K562 (cell line): Measurements from ENCODE around the gene TM7SF3. TPM values are rescaled to one million over a fixed set of nuclear protein-coding genes. Genes with fewer than 3 reads are reported as not detected.

Experiments used
- ATAC-seq: fragments of 200-7000 bp; cut with Tn5 transposase; 3 replicates; pipeline ENCODE4 v1.9.1; 2020; ENCODE audit warnings: moderate library complexity
- BruUV-seq: library from RNA; stranded (reverse); fragments of 400-500 nt; replicated peaks from 2 replicates; lab custom pipeline; 2021; lab: Mats Ljungman, UMichigan
- CTCF ChIA-PET: fragments of 300-600 bp; formaldehyde crosslinking; extraction: SDS; loops from one replicate; lab custom pipeline; 2021; ENCODE audit warnings: low intra/inter-chr PET ratio; lab: Yijun Ruan, JAX
- POLR2A ChIA-PET: fragments of 300-600, 350-650 bp; sonication (Branson Sonifier 250); formaldehyde crosslinking; extraction: SDS; loops from one replicate; lab custom pipeline; 2021; ENCODE audit warnings: antibody characterized with exemption, inconsistent platforms; lab: Yijun Ruan, JAX
- DNase-seq, 4 experiments: peaks; one replicate each; pipeline versions ENCODE4 v3.0.0 to v3.0.0-alpha.2; 2011 to 2018; ENCODE audit warnings: low spot score in 3 of 4, mixed read lengths in 3 of 4; ENCODE audit errors: extremely low read depth in 1 of 4
- FAIRE-seq: peaks from 2 replicates; lab custom pipeline; 2011; peaks lifted over from hg19 to GRCh38; lab: Jason Lieb, UNC
- H2AFZ ChIP-seq: 2 replicates; pipeline ENCODE4 v1.6.0; 2011; ENCODE audit warnings: low read depth, low read length, control low read depth, inconsistent platforms
- H3K27ac ChIP-seq: fragments of 200-600 bp; 3 replicates; pipeline ENCODE4 v1.8.0; 2011; ENCODE audit warnings: low read depth, mild to moderate bottlenecking, control low read depth, inconsistent platforms, low read length, moderate library complexity, mixed read lengths; ENCODE audit errors: extremely low read depth
- H3K27me3 ChIP-seq, 2 experiments: fragments of 300-600 bp in 1 of 2; 2 replicates in 1 of 2; 3 replicates in 1 of 2; pipeline versions ENCODE4 v1.6.0 to v1.8.0; 2011; ENCODE audit warnings: inconsistent platforms in 2 of 2, low read length in 2 of 2, mild to moderate bottlenecking in 1 of 2, mixed read lengths in 1 of 2, moderate library complexity in 1 of 2; ENCODE audit not compliant: control insufficient read depth in 2 of 2, insufficient read depth in 2 of 2
- H3K36me3 ChIP-seq: fragments of 300-600 bp; 3 replicates; pipeline ENCODE4 v1.8.0; 2011; ENCODE audit warnings: mild to moderate bottlenecking, low read length, inconsistent platforms; ENCODE audit not compliant: control insufficient read depth, insufficient read depth
- H3K4me1 ChIP-seq, 2 experiments: fragments of 200-600 bp in 1 of 2; replicated peaks in 1 of 2; 2 replicates in 1 of 2; 3 replicates in 1 of 2; pipeline versions ENCODE4 v1.5.1 to v1.8.0; 2011; ENCODE audit warnings: inconsistent platforms in 2 of 2, low read length in 2 of 2, mild to moderate bottlenecking in 1 of 2, mixed read lengths in 1 of 2, moderate library complexity in 1 of 2; ENCODE audit not compliant: control insufficient read depth in 2 of 2, insufficient read depth in 2 of 2
- H3K4me2 ChIP-seq: 2 replicates; pipeline ENCODE4 v1.6.1; 2011; ENCODE audit warnings: low read length, control low read depth, inconsistent platforms, mixed read lengths; ENCODE audit not compliant: insufficient read depth
- H3K4me3 ChIP-seq: fragments of 200-600 bp; sonication (generic), shearing (Covaris generic); 2 replicates; pipeline ENCODE4 v1.5.1; 2016; ENCODE audit warnings: control low read depth, inconsistent platforms
- H3K79me2 ChIP-seq: fragments of 200-600 bp; 3 replicates; pipeline ENCODE4 v1.8.0; 2011; ENCODE audit warnings: low read length, inconsistent platforms; ENCODE audit not compliant: control insufficient read depth, insufficient read depth
- H3K9ac ChIP-seq, 2 experiments: 2 replicates each; pipeline versions ENCODE4 v1.6.0 to v1.6.1; 2011; ENCODE audit warnings: low read depth in 2 of 2, low read length in 2 of 2, control low read depth in 1 of 2, inconsistent platforms in 1 of 2, mild to moderate bottlenecking in 1 of 2, mixed read lengths in 1 of 2; ENCODE audit not compliant: insufficient read depth in 1 of 2
- H3K9me1 ChIP-seq: one replicate; pipeline ENCODE4 v1.6.0; 2011; ENCODE audit warnings: inconsistent platforms, mild to moderate bottlenecking, low read length, moderate library complexity; ENCODE audit not compliant: control insufficient read depth, insufficient read depth
- H3K9me3 ChIP-seq: replicated peaks from 2 replicates; pipeline ENCODE4 v1.5.1; 2011; ENCODE audit warnings: low read depth, low read length, inconsistent platforms; ENCODE audit not compliant: control insufficient read depth, insufficient read depth
- H4K20me1 ChIP-seq: replicated peaks from 2 replicates; pipeline ENCODE4 v1.6.1; 2011; ENCODE audit warnings: low read length, inconsistent platforms, mixed read lengths; ENCODE audit not compliant: control insufficient read depth, insufficient read depth
- DACH1 ChIP-seq: fragments of 450-650 bp; IDR thresholded peaks from 2 replicates; pipeline ENCODE4 v1.6.1; 2018; ENCODE audit not compliant: partially characterized antibody
- HDAC2 ChIP-seq: fragments of 450-650 bp; IDR thresholded peaks from 2 replicates; pipeline ENCODE4 v1.6.1; 2016; ENCODE audit warnings: mild to moderate bottlenecking
- NFE2L1 ChIP-seq: fragments of 450-650 bp; IDR thresholded peaks from 2 replicates; pipeline ENCODE4 v1.6.1; 2016; ENCODE audit warnings: missing genetic modification characterization, low read depth, mild to moderate bottlenecking, missing compliant biosample characterization, moderate library complexity, borderline replicate concordance
- ZNF324 ChIP-seq: fragments of 250-450 bp; sonication (Bioruptor Pico); IDR thresholded peaks from 2 replicates; pipeline ENCODE4 v1.4.0; 2020; ENCODE audit warnings: mild to moderate bottlenecking
- ZNF79 ChIP-seq: fragments of 250-450 bp; sonication (Bioruptor Pico); IDR thresholded peaks from 2 replicates; pipeline ENCODE4 v1.4.0; 2020; ENCODE audit warnings: low read depth, mild to moderate bottlenecking, moderate library complexity
- WGBS: fragments of 100-300 bp; shearing (Covaris generic); methylation state at CpG from one replicate; pipeline ENCODE4 v1.1.6; 2016; ENCODE audit warnings: low coverage, mixed read lengths; ENCODE audit not compliant: insufficient coverage; ENCODE audit errors: missing lambda C conversion rate; 5-methylcytosine and 5-hydroxymethylcytosine counted together
- in situ Hi-C: fragments of 300-500 bp; cut with MboI; formaldehyde crosslinking; loops from 4 replicates; pipeline ENCODE4 v1.15.0; 2018; ENCODE audit warnings: inconsistent platforms, mixed read lengths
- intact Hi-C: fragments of 100-400 bp; cut with micrococcal nuclease; formaldehyde crosslinking; loops from 2 replicates; pipeline ENCODE4 v1.14.2; 2022
- polyA plus RNA-seq, 8 experiments: library from polyadenylated mRNA; depleted of rRNA in 4 of 8; stranded (reverse) in 5 of 8; unstranded in 3 of 8; fragments of >200 nt; fragmentation: Nextera tagmentation in 2 of 8; fragmentation: Illumina TruSeq in 1 of 8; extraction: Ambion mirVana in 2 of 8; extraction: Trizol in 1 of 8; gene quantifications; 2 replicates each; pipeline versions ENCODE4 v1.2.1 to v1.2.3, GENCODE V29; 2011 to 2014; ENCODE audit warnings: inconsistent platforms in 1 of 8, missing spikeins in 1 of 8
- total RNA-seq, 7 experiments: library from RNA; depleted of rRNA in 6 of 7; stranded (reverse); fragments of >200 nt in 6 of 7; fragmentation: Illumina TruSeq in 2 of 7; extraction: Trizol in 2 of 7; gene quantifications; 2 replicates each; pipeline versions ENCODE4 v1.2.1 to v1.2.3, GENCODE V29; 2011 to 2021; ENCODE audit warnings: low replicate concordance in 1 of 7
- TF ChIP-seq, protein P1 (sequence below), 2 experiments: fragments of 450-650 bp in 1 of 2; sonication (generic) in 1 of 2; formaldehyde crosslinking in 1 of 2; IDR thresholded peaks; 2 replicates each; pipeline versions ENCODE4 v1.7.1 to v1.9.0; 2016 to 2022; ENCODE audit warnings: inconsistent platforms in 1 of 2, mild to moderate bottlenecking in 1 of 2, missing genetic modification reagents in 1 of 2
- TF ChIP-seq, protein P2 (sequence below): fragments of 450-650 bp; conservative IDR thresholded peaks from 2 replicates; pipeline ENCODE4 v1.6.1; 2016; ENCODE audit warnings: missing genetic modification characterization, low read depth, mild to moderate bottlenecking, control low read depth, missing compliant biosample characterization
- TF ChIP-seq, protein P3 (sequence below): fragments of 450-650 bp; IDR thresholded peaks from 2 replicates; pipeline ENCODE4 v1.6.1; 2018; ENCODE audit warnings: mild to moderate bottlenecking, low read depth; ENCODE audit not compliant: partially characterized antibody

TM7SF3 gene
- total and polyA plus RNA-seq, 9 of the 15 experiments (the other 6 are each of a cell fraction or from before 2014, with no cell fraction given) = 9.3 to 90.4 (median 24.8) TPM

DNA sequence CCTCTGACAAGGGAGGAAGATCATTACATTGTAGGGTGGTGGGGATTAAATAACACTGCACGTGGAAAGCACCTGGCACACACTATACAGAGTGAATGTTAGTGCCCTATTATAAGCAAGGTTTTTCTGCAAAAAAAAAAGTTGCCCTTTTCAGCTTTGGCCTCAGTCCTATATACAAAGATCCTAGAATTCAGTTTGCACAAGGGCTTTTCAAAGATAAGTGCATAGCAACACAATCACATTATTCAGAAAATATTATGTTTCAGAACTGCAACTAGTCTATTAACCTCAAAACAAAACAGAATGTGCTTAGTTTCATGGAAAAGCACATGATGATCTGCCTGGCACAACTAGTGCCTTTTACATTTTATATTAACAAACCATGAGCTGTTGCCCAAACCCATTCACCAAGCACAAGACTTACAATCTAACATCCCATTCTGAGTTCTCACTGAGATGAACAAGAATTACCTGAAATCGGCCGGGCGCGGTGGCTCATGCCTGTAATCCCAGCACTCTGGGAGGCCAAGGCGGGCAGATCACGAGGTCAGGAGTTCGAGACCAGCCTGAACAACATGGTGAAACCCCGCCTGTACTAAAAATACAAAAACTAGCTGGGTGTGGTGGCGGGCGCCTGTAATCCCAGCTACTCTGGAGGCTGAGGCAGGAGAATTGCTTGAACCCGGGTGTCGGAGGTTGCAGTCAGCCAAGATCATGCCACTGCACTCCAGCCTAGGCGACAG is 1.8 kb downstream of the TM7SF3 start:
- H3K4me2 ChIP-seq = no peak overlapping the region
- TF ChIP-seq, protein P1, sequence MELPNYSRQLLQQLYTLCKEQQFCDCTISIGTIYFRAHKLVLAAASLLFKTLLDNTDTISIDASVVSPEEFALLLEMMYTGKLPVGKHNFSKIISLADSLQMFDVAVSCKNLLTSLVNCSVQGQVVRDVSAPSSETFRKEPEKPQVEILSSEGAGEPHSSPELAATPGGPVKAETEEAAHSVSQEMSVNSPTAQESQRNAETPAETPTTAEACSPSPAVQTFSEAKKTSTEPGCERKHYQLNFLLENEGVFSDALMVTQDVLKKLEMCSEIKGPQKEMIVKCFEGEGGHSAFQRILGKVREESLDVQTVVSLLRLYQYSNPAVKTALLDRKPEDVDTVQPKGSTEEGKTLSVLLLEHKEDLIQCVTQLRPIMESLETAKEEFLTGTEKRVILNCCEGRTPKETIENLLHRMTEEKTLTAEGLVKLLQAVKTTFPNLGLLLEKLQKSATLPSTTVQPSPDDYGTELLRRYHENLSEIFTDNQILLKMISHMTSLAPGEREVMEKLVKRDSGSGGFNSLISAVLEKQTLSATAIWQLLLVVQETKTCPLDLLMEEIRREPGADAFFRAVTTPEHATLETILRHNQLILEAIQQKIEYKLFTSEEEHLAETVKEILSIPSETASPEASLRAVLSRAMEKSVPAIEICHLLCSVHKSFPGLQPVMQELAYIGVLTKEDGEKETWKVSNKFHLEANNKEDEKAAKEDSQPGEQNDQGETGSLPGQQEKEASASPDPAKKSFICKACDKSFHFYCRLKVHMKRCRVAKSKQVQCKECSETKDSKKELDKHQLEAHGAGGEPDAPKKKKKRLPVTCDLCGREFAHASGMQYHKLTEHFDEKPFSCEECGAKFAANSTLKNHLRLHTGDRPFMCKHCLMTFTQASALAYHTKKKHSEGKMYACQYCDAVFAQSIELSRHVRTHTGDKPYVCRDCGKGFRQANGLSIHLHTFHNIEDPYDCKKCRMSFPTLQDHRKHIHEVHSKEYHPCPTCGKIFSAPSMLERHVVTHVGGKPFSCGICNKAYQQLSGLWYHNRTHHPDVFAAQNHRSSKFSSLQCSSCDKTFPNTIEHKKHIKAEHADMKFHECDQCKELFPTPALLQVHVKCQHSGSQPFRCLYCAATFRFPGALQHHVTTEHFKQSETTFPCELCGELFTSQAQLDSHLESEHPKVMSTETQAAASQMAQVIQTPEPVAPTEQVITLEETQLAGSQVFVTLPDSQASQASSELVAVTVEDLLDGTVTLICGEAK (IDR thresholded peaks at IDR 0.05) = no peak
- TF ChIP-seq, protein P1 (CRISPR knock-in tag; IDR thresholded peaks at IDR 0.05) = no peak
- TF ChIP-seq DACH1 (no peak), ZNF324 (CRISPR knock-in tag) (no peak), ZNF79 (no peak), NFE2L1 (tag) (no peak), HDAC2 (no peak)
- TF ChIP-seq, protein P2, sequence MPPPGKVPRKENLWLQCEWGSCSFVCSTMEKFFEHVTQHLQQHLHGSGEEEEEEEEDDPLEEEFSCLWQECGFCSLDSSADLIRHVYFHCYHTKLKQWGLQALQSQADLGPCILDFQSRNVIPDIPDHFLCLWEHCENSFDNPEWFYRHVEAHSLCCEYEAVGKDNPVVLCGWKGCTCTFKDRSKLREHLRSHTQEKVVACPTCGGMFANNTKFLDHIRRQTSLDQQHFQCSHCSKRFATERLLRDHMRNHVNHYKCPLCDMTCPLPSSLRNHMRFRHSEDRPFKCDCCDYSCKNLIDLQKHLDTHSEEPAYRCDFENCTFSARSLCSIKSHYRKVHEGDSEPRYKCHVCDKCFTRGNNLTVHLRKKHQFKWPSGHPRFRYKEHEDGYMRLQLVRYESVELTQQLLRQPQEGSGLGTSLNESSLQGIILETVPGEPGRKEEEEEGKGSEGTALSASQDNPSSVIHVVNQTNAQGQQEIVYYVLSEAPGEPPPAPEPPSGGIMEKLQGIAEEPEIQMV = no peak
- TF ChIP-seq, protein P3, sequence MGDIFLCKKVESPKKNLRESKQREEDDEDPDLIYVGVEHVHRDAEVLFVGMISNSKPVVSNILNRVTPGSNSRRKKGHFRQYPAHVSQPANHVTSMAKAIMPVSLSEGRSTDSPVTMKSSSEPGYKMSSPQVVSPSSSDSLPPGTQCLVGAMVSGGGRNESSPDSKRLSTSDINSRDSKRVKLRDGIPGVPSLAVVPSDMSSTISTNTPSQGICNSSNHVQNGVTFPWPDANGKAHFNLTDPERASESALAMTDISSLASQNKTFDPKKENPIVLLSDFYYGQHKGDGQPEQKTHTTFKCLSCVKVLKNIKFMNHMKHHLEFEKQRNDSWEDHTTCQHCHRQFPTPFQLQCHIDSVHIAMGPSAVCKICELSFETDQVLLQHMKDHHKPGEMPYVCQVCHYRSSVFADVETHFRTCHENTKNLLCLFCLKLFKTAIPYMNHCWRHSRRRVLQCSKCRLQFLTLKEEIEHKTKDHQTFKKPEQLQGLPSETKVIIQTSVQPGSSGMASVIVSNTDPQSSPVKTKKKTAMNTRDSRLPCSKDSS = no peak

More for the DNA sequence above, 1.8 kb downstream of the TM7SF3 start:
- Histone ChIP-seq H3K79me2 (peaks cover 17% of the 10 kb centered on the region), H3K27ac (no peak overlapping the region), H3K4me1 (peaks cover 17 to 20% of the 10 kb centered on the region in 2 experiments), H3K9me1 (no peaks in the 10 kb centered on the region), H3K27me3 (no peaks in the 10 kb centered on the region), H3K36me3 (no peaks in the 10 kb centered on the region; the same call in 2 of the 3 replicates), H2AFZ (no peak overlapping the region), H3K9me3 (no peaks in the 10 kb centered on the region), H3K4me3 (no peak overlapping the region), H3K9ac (no peak overlapping the region), H4K20me1 (no peaks in the 10 kb centered on the region)
- BruUV-seq = no TSS peak
- no peak for FAIRE-seq
- no peak for DNase-seq
- WGBS = 72% methylated on average over 11 of the region's 14 CpGs
- ATAC-seq = no peak
- intact Hi-C loops (loop anchor here (10.0 kb wide), 2 partner anchors 232 to 308 kb away; partner anchors contain the start of gene STK38L), in situ Hi-C loops (loop anchor here (5.0 to 10.0 kb wide), 2 partner anchors 75 to 158 kb away; partner anchors contain the start of genes FGFR1OP2 and INTS13)
- ChIA-PET POLR2A (interaction anchor here (1.3 kb wide), 1 partner anchor 15 kb away, joined by 4 read pairs; no protein-coding TSS in a partner anchor), CTCF (no interaction called here)
